H9 (cell line): ENCODE data around the gene PRR36. TPM values are rescaled to one million over a fixed set of nuclear protein-coding genes. Genes with fewer than 3 reads are reported as not detected.

Experiments used
- DNase-seq: peaks from one replicate; pipeline ENCODE4 v3.0.0-alpha.2; 2017
- H2AFZ ChIP-seq: one replicate; pipeline ENCODE4 v1.6.1; 2013; ENCODE audit warnings: mild to moderate bottlenecking, low read length, control low read depth, moderate library complexity
- H2AK5ac ChIP-seq: 2 replicates; pipeline ENCODE4 v1.6.1; 2013; ENCODE audit warnings: low read length, control low read depth, mixed read lengths; ENCODE audit not compliant: insufficient read length
- H2BK120ac ChIP-seq: one replicate; pipeline ENCODE4 v1.6.1; 2013; ENCODE audit warnings: low read depth, mild to moderate bottlenecking, low read length, control low read depth, inconsistent platforms; ENCODE audit not compliant: poor library complexity, severe bottlenecking
- H2BK12ac ChIP-seq: 2 replicates; pipeline ENCODE4 v1.6.1; 2013; ENCODE audit warnings: low read length, control low read depth, mixed read lengths, low read depth; ENCODE audit not compliant: insufficient read length
- H2BK15ac ChIP-seq: 2 replicates; pipeline ENCODE4 v1.6.1; 2013; ENCODE audit warnings: low read depth, low read length, control low read depth
- H2BK20ac ChIP-seq: one replicate; pipeline ENCODE4 v1.6.1; 2013; ENCODE audit warnings: low read depth, mild to moderate bottlenecking, low read length, control low read depth, inconsistent platforms; ENCODE audit not compliant: poor library complexity, severe bottlenecking
- H2BK5ac ChIP-seq: 2 replicates; pipeline ENCODE4 v1.6.1; 2013; ENCODE audit warnings: low read length, control low read depth, mixed read lengths; ENCODE audit not compliant: insufficient read length
- H3K14ac ChIP-seq: 2 replicates; pipeline ENCODE4 v1.6.1; 2013; ENCODE audit warnings: low read length, control low read depth; ENCODE audit not compliant: insufficient read depth
- H3K18ac ChIP-seq: 2 replicates; pipeline ENCODE4 v1.6.1; 2013; ENCODE audit warnings: low read depth, mild to moderate bottlenecking, mixed read lengths, low read length, control low read depth; ENCODE audit not compliant: insufficient read length
- H3K23ac ChIP-seq: 2 replicates; pipeline ENCODE4 v1.6.1; 2013; ENCODE audit warnings: low read length, control low read depth, mixed read lengths, low read depth; ENCODE audit not compliant: insufficient read length
- H3K23me2 ChIP-seq: 2 replicates; pipeline ENCODE4 v1.6.1; 2013; ENCODE audit warnings: low read depth, mild to moderate bottlenecking, mixed read lengths, low read length, control low read depth; ENCODE audit not compliant: insufficient read length, poor library complexity, severe bottlenecking
- H3K27ac ChIP-seq: 2 replicates; pipeline ENCODE4 v1.5.1; 2013; ENCODE audit warnings: low read length, control low read depth, mixed read lengths, low read depth; ENCODE audit not compliant: insufficient read length
- H3K27me3 ChIP-seq: 2 replicates; pipeline ENCODE4 v1.6.1; 2013; ENCODE audit warnings: low read length, control low read depth, inconsistent platforms; ENCODE audit not compliant: insufficient read depth
- H3K4ac ChIP-seq: 2 replicates; pipeline ENCODE4 v1.6.1; 2013; ENCODE audit warnings: low read depth, mild to moderate bottlenecking, control low read depth, inconsistent platforms, low read length, moderate library complexity
- H3K4me1 ChIP-seq: 2 replicates; pipeline ENCODE4 v1.6.1; 2013; ENCODE audit warnings: low read length, control low read depth, inconsistent platforms; ENCODE audit not compliant: insufficient read depth
- H3K4me2 ChIP-seq: 2 replicates; pipeline ENCODE4 v1.6.1; 2013; ENCODE audit warnings: low read length, control low read depth, mixed read lengths; ENCODE audit not compliant: insufficient read length, insufficient read depth
- H3K56ac ChIP-seq: 2 replicates; pipeline ENCODE4 v1.6.1; 2013; ENCODE audit warnings: low read depth, mild to moderate bottlenecking, mixed read lengths, low read length, control low read depth; ENCODE audit not compliant: insufficient read length
- H3K79me1 ChIP-seq: 2 replicates; pipeline ENCODE4 v1.6.1; 2013; ENCODE audit warnings: low read depth, mild to moderate bottlenecking, moderate library complexity, low read length, control low read depth, inconsistent platforms; ENCODE audit not compliant: insufficient read depth, poor library complexity, severe bottlenecking
- H3K79me2 ChIP-seq: 2 replicates; pipeline ENCODE4 v1.6.1; 2013; ENCODE audit warnings: low read length, control low read depth, inconsistent platforms; ENCODE audit not compliant: insufficient read depth
- H3K9ac ChIP-seq: 2 replicates; pipeline ENCODE4 v1.6.1; 2013; ENCODE audit warnings: low read length, control low read depth, mixed read lengths; ENCODE audit not compliant: insufficient read length; ENCODE audit errors: extremely low read depth
- H3K9me3 ChIP-seq: one replicate; pipeline ENCODE4 v1.6.1; 2013; ENCODE audit warnings: low read depth, low read length, inconsistent platforms; ENCODE audit not compliant: control insufficient read depth
- H3T11ph ChIP-seq: one replicate; pipeline ENCODE4 v1.6.1; 2013; ENCODE audit warnings: mild to moderate bottlenecking, low read length, control low read depth, inconsistent platforms
- H4K20me1 ChIP-seq: one replicate; pipeline ENCODE4 v1.6.1; 2013; ENCODE audit not compliant: control insufficient read depth, insufficient read length, insufficient read depth
- H4K5ac ChIP-seq: 2 replicates; pipeline ENCODE4 v1.6.1; 2013; ENCODE audit warnings: low read depth, mild to moderate bottlenecking, mixed read lengths, low read length, control low read depth; ENCODE audit not compliant: insufficient read length
- H4K8ac ChIP-seq: replicated peaks from 2 replicates; pipeline ENCODE4 v1.6.1; 2013; ENCODE audit warnings: low read length, control low read depth, mixed read lengths, low read depth; ENCODE audit not compliant: insufficient read length
- H4K91ac ChIP-seq: 2 replicates; pipeline ENCODE4 v1.6.1; 2013; ENCODE audit warnings: low read depth, mild to moderate bottlenecking, moderate library complexity, mixed read lengths, low read length, control low read depth; ENCODE audit not compliant: insufficient read length
- H3K27ac Mint-ChIP-seq, 3 experiments: 2 replicates in 2 of 3; 3 replicates in 1 of 3; pipeline ENCODE4 v1.8.0; 2020 to 2021; ENCODE audit warnings: mixed read lengths in 3 of 3, mild to moderate bottlenecking in 1 of 3, moderate library complexity in 1 of 3
- H3K27me3 Mint-ChIP-seq: 2 replicates; pipeline ENCODE4 v1.8.0; 2021; ENCODE audit warnings: low read depth, mild to moderate bottlenecking, moderate library complexity, mixed read lengths
- H3K36me3 Mint-ChIP-seq, 3 experiments: 2 replicates in 2 of 3; 3 replicates in 1 of 3; pipeline ENCODE4 v1.8.0; 2020 to 2021; ENCODE audit warnings: low read depth in 3 of 3, mixed read lengths in 3 of 3; ENCODE audit not compliant: insufficient read depth in 1 of 3
- H3K4me1 Mint-ChIP-seq, 2 experiments: 2 replicates each; pipeline ENCODE4 v1.8.0; 2020; ENCODE audit warnings: mixed read lengths in 2 of 2
- H3K4me3 Mint-ChIP-seq, 2 experiments: 2 replicates in 1 of 2; 3 replicates in 1 of 2; pipeline ENCODE4 v1.8.0; 2020 to 2021; ENCODE audit warnings: mild to moderate bottlenecking in 2 of 2, mixed read lengths in 2 of 2, moderate library complexity in 1 of 2
- H3K9me3 Mint-ChIP-seq, 2 experiments: 2 replicates in 1 of 2; 3 replicates in 1 of 2; pipeline ENCODE4 v1.8.0; 2020; ENCODE audit warnings: mild to moderate bottlenecking in 2 of 2, mixed read lengths in 2 of 2, moderate library complexity in 1 of 2
- WGBS: extraction: QIAGEN DNeasy Blood & Tissue Kit; methylation state at CpG from one replicate; pipeline ENCODE4 v1.1.7; 2013; ENCODE audit warnings: missing lambda C conversion rate, low lambda C conversion rate, mixed read lengths; ENCODE audit not compliant: insufficient read length; ENCODE audit errors: extremely low coverage; 5-methylcytosine and 5-hydroxymethylcytosine counted together
- total RNA-seq: library from RNA; stranded (reverse); gene quantifications from 2 replicates; pipeline ENCODE4 v1.2.1, GENCODE V29; 2021
- TF ChIP-seq, protein P1 (sequence below): fragments of 200-600 bp; sonication (generic); conservative IDR thresholded peaks from 3 replicates; pipeline ENCODE4 v1.8.0; 2021; ENCODE audit warnings: antibody characterized with exemption, mild to moderate bottlenecking

Gene PRR36
- total RNA-seq, 1 experiment from 2014 or later = 20.4 TPM

DNA sequence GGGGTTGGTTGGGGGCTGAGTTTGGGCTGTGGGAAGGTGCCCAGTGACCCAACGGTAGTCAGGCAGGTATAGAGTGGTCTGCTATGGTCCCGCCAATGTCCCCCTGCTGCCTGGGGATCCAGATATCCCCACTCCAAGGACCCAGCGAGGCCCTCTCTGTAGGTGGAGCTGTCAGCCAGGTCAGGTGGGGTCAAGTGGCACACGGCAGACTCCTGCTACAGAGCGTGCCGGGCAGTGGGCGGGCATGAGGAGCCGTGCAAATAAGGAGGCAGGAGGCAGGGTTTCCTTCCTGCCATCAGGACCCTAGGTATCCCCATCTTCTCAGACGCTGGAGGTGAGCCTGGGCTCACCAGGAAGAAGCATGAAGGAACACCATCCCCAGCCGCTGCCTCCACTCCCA lies 29.2 kb downstream of the PRR36 start:
- Histone ChIP-seq H2AFZ (no peak overlapping the region), H3K27ac (no peak overlapping the region), H3K56ac (no peak overlapping the region), H3K4me1 (no peaks in the 10 kb centered on the region), H2BK120ac (no peak overlapping the region), H3K4me2 (no peak overlapping the region), H2AK5ac (no peak overlapping the region), H3K27me3 (no peaks in the 10 kb centered on the region), H3K9me3 (no peaks in the 10 kb centered on the region), H2BK20ac (no peak overlapping the region), H3K4ac (no peak overlapping the region), H3T11ph (no peak overlapping the region), H3K9ac (no peak overlapping the region), H3K79me1 (no peaks in the 10 kb centered on the region), H4K20me1 (peaks cover 5% of the 10 kb centered on the region), H2BK12ac (no peak overlapping the region), H3K14ac (no peak overlapping the region), H3K23me2 (no peaks in the 10 kb centered on the region), H4K91ac (no peak overlapping the region), H2BK15ac (no peak overlapping the region), H2BK5ac (no peak overlapping the region), H3K79me2 (no peaks in the 10 kb centered on the region), H4K5ac (no peak overlapping the region), H3K18ac (no peak overlapping the region), H4K8ac (no peak overlapping the region), H3K23ac (no peak overlapping the region)
- peaks cover 15% of the 10 kb centered on the region for H3K27me3 Mint-ChIP-seq
- TF ChIP-seq, protein P1, sequence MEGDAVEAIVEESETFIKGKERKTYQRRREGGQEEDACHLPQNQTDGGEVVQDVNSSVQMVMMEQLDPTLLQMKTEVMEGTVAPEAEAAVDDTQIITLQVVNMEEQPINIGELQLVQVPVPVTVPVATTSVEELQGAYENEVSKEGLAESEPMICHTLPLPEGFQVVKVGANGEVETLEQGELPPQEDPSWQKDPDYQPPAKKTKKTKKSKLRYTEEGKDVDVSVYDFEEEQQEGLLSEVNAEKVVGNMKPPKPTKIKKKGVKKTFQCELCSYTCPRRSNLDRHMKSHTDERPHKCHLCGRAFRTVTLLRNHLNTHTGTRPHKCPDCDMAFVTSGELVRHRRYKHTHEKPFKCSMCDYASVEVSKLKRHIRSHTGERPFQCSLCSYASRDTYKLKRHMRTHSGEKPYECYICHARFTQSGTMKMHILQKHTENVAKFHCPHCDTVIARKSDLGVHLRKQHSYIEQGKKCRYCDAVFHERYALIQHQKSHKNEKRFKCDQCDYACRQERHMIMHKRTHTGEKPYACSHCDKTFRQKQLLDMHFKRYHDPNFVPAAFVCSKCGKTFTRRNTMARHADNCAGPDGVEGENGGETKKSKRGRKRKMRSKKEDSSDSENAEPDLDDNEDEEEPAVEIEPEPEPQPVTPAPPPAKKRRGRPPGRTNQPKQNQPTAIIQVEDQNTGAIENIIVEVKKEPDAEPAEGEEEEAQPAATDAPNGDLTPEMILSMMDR = no peak
- peaks cover 0 to 3% of the 10 kb centered on the region in 2 experiments; a peak in 1 of 5 replicates for H3K9me3 Mint-ChIP-seq
- peak; percentile 21 for DNase-seq
- no peak overlapping the region for H3K4me3 Mint-ChIP-seq
- H3K27ac Mint-ChIP-seq = no peak overlapping the region; a peak in 1 of 7 replicates
- WGBS = no CpG with 5 or more reads among the region's 10 CpGs
- no peaks in the 10 kb centered on the region for H3K36me3 Mint-ChIP-seq
- H3K4me1 Mint-ChIP-seq = no peaks in the 10 kb centered on the region
